Suprapubic skin (tissue), 4 donors: ENCODE measurements around the gene MESP1.

Experiments used
- CTCF ChIP-seq, 2 donors: fragments of 200-600 bp in 1 of 2; fragments of 450-650 bp in 1 of 2; sonication (generic) in 1 of 2; IDR thresholded peaks; one replicate each; pipeline ENCODE4 v1.5.1; 2016 to 2019; ENCODE audit warnings: antibody characterized with exemption in 2 of 2, mild to moderate bottlenecking in 1 of 2, moderate library complexity in 1 of 2
- EP300 ChIP-seq: sonication (generic); formaldehyde crosslinking; IDR thresholded peaks from one replicate; pipeline ENCODE4 v1.6.1; 2017; ENCODE audit warnings: antibody characterized with exemption
- POLR2AphosphoS5 ChIP-seq, 3 donors: sonication (generic); formaldehyde crosslinking; IDR thresholded peaks; one replicate each; pipeline ENCODE4 v1.6.1; 2017; ENCODE audit warnings: antibody characterized with exemption in 3 of 3

GRCh38 chr15:89780601-89781000, 29.6 kb upstream of the MESP1 start:
- TF ChIP-seq CTCF (IDR thresholded peaks at IDR 0.05) = no peak
- TF ChIP-seq POLR2AphosphoS5 (IDR thresholded peaks at IDR 0.05) = no peak
- TF ChIP-seq EP300 = no peak
